22Rv1 (cell line): ENCODE data around the gene CCNL1.

Source experiments
- H3K27ac ChIP-seq: fragments of 450-650 bp; 2 replicates; pipeline ENCODE4 v1.5.1; 2017
- ZFX ChIP-seq: fragments of 450-650 bp; IDR thresholded peaks from 2 replicates; pipeline ENCODE4 v1.6.1; 2017; ENCODE audit warnings: antibody characterized with exemption, borderline replicate concordance
- TF ChIP-seq, protein P1 (sequence below): fragments of 450-650 bp; IDR thresholded peaks from 2 replicates; pipeline ENCODE4 v1.5.1; 2017; ENCODE audit warnings: mild to moderate bottlenecking

Gene CCNL1

DNA sequence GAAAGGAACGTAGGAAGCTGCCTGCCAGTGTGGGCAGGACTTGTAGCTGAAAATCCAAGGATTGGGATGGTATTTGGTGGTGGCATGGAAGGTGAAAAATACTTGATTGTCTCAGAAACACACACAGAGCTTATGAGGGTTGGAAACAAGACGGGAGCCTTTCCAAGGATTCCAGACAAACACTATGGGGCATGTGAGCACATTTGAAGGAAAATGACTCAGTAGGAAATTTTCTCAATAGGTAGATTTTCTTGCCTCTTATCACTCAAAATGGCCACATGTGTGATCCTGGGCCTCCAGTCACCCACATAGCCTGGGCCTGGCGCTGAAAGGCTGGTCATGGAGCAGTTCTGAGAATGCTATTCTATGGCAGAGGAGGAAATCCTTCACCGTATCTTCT lies 47.4 kb downstream of the CCNL1 start:
- no peak overlapping the region for H3K27ac ChIP-seq
- no peak for TF ChIP-seq ZFX

- no peak for TF ChIP-seq ZFX
- TF ChIP-seq, protein P1, sequence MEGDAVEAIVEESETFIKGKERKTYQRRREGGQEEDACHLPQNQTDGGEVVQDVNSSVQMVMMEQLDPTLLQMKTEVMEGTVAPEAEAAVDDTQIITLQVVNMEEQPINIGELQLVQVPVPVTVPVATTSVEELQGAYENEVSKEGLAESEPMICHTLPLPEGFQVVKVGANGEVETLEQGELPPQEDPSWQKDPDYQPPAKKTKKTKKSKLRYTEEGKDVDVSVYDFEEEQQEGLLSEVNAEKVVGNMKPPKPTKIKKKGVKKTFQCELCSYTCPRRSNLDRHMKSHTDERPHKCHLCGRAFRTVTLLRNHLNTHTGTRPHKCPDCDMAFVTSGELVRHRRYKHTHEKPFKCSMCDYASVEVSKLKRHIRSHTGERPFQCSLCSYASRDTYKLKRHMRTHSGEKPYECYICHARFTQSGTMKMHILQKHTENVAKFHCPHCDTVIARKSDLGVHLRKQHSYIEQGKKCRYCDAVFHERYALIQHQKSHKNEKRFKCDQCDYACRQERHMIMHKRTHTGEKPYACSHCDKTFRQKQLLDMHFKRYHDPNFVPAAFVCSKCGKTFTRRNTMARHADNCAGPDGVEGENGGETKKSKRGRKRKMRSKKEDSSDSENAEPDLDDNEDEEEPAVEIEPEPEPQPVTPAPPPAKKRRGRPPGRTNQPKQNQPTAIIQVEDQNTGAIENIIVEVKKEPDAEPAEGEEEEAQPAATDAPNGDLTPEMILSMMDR, result no peak
- H3K27ac ChIP-seq, result no peak overlapping the region
Measured at GRCh38 chr3:157111518-157111917, 48.4 kb downstream of the CCNL1 start.

- TF ChIP-seq, protein P1, result no peak
- TF ChIP-seq ZFX, result no peak
- no peak overlapping the region for H3K27ac ChIP-seq
Measured at GRCh38 chr3:157110761-157111278, 49.1 kb downstream of the CCNL1 start.

- TF ChIP-seq, protein P1, result no peak
- TF ChIP-seq ZFX, result no peak
Measured at GRCh38 chr3:157109267-157110141, 50.4 kb downstream of the CCNL1 start.

DNA sequence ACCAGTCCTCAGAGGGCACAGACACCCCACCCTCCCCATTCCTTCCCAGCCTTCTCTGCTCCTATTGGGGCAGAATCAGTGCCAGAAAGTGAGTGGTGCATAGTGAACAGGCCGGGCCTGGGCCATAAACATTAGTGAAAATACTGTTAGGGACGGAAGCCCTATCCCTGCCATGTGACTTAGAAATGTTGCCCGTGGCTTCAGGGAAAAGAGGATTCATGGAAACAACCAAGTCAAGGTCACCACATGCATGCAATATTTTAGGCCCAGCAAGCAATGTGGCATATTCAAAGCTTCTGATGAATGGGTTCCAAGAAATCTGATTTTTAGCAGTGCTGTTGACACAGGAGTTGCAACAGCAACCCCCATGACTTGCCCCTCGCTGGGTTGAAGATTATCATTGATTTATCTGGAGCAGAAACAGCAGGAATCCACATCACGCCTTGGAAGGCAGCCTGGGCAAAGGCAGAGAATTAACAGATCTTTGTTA lies 52.3 kb downstream of the CCNL1 start:
- TF ChIP-seq, protein P1, result no peak
- no peak for TF ChIP-seq ZFX
- H3K27ac ChIP-seq, result no peak overlapping the region

More at GRCh38 chr3:157109267-157110141, 50.4 kb downstream of the CCNL1 start:
- no peak overlapping the region for H3K27ac ChIP-seq

DNA sequence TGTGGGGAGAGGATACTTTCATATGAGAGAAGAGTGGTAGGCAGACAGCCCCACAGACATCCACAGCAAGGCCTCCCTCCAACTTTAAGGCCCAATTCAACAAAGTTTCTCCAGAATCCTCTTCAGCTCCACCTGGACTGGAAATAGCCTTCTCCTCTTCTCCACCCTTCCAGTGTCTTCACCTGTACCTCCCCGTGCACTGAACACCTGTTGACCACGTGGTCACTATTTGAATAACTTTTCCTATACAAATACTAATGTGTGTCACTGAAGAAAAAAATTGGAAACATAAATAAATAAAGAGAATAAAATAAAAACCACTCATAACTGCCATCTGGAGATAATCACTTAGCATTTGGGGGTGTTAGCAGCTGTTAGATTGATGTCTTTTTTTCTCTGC lies 52.9 kb downstream of the CCNL1 start:
- TF ChIP-seq ZFX, result no peak
- TF ChIP-seq, protein P1, result no peak
- H3K27ac ChIP-seq, result no peak overlapping the region

- H3K27ac ChIP-seq, result no peak overlapping the region
- TF ChIP-seq ZFX, result no peak
- TF ChIP-seq, protein P1, result no peak
Measured at GRCh38 chr3:157104928-157105652, 54.9 kb downstream of the CCNL1 start.
